Dermis microvascular lymphatic vessel endothelial cell (primary cell): ENCODE results near the gene DYTN. TPM values are rescaled to one million over a fixed set of nuclear protein-coding genes. Genes with fewer than 3 reads are reported as not detected.

Experiments used
- DNase-seq, 2 donors: peaks; one replicate each; pipeline versions ENCODE4 v3.0.0 to v3.0.0-alpha.2; 2010; ENCODE audit warnings: low read depth in 2 of 2
- total RNA-seq: library from RNA; depleted of rRNA; stranded (reverse); fragments of >200 nt; gene quantifications from 2 replicates; pipeline ENCODE4 v1.2.1, GENCODE V29; 2014

The DYTN gene
- total RNA-seq, 1 donor from 2014 or later: not detected

- peak in 1 of 2 donors; percentile 8 for DNase-seq
Observed at GRCh38 chr2:206700156-206700555, 18.0 kb downstream of the DYTN start.

DNA sequence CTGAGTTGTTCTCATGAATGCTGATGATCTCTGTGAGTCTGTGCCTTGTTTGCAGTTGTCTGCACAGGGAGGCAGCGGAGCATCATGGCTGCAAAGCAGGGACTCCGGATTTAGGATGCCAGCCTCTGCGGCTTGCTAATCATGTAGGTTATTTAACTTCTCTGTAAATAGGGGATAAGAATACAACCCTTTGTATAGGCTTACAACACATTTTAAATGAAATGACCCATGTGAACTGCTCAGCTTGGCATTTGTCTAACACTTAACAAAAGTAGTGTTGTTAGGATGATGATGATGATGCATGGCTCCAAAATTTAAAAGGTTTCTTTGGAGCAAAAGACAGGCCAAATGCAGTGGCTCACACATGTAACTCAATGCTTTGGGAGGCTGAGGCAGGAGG, 19.4 kb downstream of the DYTN start:
- no peak for DNase-seq

DNA sequence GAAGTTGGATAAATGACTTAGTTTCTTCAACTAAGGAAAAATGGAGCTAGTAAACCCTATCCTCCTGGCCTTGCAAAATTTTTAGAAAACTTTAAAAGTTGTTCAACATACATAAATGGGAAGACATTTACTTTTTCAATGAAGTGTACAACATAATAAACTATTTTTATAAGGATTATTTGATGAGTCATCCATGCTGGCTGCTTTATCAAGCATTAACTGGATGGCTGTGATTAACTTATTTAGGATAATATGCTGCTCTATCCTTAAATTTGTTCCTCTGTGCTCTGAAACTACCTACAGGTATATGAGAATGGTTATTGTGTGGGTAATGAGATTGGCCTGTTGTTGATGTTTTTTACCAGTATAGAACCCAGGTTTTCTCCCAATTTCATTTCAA, 21.3 kb downstream of the DYTN start:
- DNase-seq: no peak

- peak; percentile 54 to 65 for DNase-seq
Observed at GRCh38 chr2:206693399-206694137, 24.6 kb downstream of the DYTN start.

DNA sequence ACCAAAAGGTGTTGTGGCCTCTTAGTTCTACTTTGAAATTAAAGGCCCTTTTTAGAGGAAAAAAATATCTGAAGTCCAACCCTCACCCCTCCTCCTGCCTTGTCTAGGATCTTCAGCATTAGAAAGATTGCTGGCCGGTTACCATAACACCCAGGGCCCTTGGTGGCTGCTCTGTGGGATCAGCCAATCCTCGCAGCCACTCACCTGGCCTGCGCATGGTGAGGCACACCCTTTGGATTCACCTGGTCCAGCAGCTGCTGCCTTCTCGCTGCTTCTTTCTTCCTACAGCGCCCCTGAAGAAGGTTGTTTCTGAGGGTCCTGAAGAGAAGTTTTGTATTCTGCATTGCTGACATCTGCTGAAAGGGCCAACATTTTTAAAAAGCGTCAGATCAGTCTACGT, 25.2 kb downstream of the DYTN start:
- no peak for DNase-seq

DNA sequence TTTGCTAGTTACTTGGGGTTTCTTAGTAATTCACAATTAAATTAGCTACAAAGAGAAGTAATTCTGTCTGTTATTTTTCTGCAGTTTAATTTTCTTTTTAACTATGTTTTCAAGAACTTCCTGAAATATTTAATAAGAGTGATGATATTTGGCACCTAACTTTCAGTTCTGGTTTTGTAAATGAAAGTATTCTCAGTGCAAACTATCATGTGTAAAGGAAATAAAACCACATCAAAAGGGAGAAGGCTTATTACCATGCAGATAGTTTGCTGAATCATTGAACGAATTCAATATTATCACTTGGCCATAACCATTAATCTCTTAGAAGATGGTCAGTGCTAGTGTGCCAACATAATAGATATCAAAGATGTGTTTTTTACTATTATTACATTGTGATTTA, 29.2 kb downstream of the DYTN start:
- DNase-seq: no peak

DNA sequence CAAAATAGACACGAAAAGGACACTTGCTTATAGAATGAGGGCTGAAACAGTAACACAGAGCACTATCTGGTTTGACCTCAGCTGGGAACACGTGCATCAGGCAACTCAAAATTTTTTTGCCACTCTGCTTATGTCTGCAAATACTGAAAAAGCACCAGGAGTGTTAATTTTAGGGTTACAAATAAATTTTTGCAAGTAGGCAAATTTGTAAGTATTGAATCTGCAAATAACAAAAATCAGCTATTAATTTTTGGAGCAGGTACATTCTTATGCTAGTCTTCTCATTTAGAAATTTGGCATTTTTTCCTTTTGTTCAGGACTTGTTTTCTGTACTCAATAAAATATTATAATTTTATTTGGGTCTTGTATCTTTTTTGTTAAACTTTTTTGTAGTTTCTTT, 29.7 kb downstream of the DYTN start:
- DNase-seq: no peak

DNA sequence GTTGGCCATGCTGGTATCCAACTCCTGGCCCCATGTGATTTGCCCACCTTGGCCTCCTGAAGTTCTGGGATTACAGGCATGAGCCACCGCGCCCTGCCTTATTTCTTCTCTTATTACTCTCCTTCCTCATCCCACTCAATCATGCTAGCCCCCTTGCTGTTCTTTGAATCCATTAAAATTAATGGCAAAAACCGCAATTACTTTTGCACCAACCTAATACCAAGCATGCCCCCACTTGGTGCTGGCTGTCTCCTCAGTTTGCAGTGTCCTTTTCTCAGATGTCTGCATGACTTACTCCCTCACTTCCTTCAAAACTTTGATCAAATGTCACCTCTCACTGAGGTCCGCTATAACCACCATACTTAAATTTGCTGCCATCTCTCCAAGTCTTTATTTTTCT, 34.6 kb downstream of the DYTN start:
- DNase-seq: no peak

- no peak for DNase-seq
Observed at GRCh38 chr2:206670531-206671319, 47.5 kb downstream of the DYTN start.

DNA sequence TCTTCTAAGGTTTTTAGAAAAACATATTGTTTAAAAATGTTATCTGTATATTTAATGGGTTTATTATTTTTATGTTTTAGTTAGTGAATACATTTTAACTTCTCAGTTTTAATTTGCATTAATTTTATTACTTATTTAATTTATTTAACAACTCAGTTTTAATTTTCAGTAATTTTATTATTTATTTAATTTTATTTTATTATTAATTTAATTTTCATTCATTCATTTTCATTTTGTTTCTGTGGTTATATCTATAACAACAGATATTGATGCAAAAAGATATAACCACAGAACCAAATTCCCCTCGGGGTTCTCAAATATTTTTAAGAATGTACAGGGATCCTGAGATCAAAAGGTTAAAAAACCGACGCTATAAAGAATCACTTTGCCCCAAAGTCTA, 52.9 kb downstream of the DYTN start:
- no peak for DNase-seq

- DNase-seq: no peak
Observed at GRCh38 chr2:206657087-206657486, 61.1 kb downstream of the DYTN start.

GRCh38 chr2:206647985-206648384, 70.2 kb downstream of the DYTN start:
- no peak for DNase-seq

DNA sequence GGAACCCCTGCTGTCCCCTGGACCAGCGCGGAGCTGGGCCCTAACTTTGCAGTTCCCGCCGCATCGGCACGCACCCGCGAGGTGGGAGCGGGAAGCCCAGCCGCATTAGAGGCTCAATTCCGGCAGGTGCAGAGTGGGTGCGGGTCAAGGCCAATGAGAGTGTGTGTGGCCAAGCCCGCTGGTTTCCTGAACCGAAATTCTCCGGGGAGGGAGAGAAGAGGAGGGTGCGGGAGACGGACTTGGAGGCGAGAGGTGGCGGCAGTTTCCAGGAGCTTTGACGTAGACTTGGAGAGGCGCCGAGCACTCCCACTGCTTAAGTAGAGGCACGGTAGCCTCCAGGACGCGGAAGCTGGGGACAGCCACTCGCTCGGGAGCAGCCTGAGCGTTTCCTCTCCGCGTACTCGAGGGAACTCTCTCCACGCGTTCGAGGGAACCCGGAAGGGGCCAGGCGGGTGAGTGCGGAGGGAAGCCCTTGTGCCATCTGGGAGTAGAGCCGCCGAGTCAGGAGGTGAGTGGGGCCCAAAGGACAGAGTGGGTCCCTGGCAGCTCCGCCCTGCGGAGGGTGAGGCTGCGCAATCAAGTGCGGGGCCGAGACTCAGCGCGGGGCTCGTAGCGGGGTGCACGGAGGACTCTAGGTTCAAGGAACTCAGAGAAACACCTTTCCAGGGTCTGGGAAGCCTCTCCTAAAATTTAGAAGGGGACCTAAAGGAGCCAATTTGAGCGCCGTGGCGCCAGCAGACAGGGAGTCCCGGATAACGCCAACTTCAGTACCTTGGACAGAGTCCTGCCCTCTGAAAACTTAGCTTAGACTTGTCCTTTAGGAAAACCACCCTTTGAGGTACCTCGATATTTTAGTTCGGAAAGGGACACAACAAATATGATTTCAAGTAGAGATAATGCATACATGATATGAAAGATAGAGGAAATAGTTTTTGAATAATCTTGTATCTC, 75.8 kb downstream of the DYTN start, which contains the start of gene FAM237A:
TSS of gene FAM237A (plus strand) at position 413 of the 951 bp plus-strand sequence. CDS start 1,750 bp downstream, outside the sequence.
- DNase-seq: peak; percentile 28 to 65

DNA sequence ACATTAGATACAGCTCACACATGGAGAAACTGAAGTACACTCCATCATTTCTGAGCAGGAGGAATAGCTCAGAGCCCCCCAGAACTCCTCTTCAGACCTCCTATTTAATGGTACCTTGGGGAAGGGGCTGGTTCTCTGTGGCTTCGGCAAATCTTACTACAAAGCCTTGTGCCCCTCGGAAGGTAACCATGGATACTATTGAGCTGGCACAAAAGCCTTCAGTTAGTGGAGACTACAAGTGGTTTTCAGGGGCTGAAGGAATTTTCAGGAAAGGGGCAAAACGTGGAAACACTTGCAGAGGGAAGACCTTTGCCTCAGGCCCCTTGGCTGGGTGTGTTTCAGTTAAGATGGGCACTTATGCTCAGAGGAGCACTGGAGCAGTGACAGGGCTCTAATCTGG, 77.0 kb downstream of the DYTN start:
- no peak for DNase-seq

GRCh38 chr2:206639636-206640035, 78.6 kb downstream of the DYTN start:
- DNase-seq: no peak

DNA sequence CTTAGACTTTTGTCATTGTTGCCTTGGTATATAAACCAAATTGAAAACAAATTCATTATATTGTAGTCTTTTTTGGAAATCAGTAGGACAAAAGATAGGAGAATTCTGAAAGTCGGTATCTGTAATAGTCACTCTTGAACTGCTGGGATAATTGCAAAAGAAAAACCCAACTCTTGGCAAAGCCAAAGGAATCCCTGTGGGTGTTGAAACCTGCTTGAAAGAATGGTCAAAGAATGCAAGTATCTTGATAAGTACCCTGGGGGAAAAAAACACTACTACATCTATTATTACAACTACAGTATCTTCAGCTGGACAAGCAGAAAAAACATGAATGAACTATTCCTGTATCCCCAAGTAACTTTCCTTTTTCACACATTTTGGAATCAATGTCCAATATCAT, 83.2 kb downstream of the DYTN start:
- DNase-seq: no peak

DNA sequence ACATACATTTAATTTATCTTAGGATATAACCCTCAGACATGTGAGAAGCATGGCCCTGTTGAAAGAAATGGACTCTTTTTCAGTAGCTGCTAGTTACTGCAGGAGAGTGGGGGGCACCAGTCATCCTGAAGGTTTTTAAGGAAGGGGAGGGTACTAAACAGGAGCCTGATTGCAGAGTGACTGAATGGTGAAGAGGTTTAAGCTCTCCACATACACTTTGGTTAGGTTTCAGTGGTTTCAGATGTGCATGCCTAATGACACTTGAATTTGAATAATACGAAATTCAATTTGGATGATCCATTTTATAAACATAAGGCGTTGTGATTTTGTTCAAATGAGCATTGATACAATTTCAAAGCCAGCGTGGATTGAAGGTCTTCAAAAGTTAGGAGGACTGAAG, 86.9 kb downstream of the DYTN start:
- DNase-seq: no peak

DNA sequence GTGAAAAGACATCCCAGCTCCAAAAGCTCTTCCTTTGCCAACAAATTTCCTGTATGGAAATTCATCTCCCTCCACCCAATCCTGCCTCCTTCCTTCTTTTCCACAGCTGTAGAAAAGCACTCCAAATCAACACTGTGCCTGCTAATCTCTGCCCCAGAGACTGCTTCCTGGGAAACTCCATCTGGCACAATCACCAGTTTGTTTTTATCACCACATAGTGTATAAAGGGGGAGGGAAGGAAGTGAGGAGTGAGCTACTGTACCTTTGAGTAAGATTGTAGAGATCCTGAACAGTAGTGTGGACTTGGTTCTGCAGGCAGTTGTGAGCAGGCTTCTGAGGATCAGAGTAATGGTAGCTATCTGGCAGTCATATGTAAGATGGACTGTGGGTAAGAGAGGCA, 90.6 kb downstream of the DYTN start:
- no peak for DNase-seq

- DNase-seq: no peak
Observed at GRCh38 chr2:206626108-206626507, 92.1 kb downstream of the DYTN start.

DNA sequence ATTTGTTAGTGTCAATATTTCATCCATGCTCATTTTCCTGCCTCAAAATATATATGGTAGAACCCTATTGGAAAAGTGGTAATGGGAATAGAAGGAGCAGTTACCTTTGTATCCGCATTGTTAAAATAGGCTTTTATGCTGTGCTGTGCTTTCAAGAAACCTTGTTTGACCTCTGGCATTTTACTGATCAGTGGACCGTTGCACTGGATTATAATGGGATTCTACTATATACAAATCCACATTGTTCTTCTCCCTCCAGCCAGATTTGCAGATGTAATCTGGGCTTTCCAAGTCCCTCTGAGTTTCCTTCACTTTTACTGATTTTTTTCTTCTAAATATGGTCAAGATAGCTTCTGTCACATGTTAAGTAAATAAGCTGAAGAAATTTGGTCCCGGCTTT, 99.2 kb downstream of the DYTN start:
- no peak for DNase-seq

DNA sequence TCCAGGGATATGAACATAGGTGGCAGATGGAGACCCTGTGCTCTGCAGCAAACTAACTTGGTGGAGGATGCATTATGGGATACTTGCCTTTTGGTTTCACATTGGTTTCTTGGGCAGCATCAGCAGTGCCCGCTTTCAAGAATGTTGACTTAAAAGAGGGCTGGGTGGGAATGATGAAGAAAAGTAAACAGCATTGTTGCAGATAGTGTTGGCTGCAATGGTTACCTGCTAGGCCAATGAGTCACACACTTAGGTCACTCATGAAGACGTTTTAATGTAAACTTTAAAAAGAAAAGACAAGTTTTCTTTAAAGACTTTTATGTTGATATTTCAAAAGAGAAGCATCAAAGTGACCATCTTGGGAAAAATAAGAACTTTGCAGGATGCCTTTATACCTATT, 102.0 kb downstream of the DYTN start:
- no peak for DNase-seq
